ENCODE measurements around the gene IL12RB1. TPM values are rescaled to one million over a fixed set of nuclear protein-coding genes. Genes with fewer than 3 reads are reported as not detected.
"Not testable (repeated sequence)": the region's sequence is repeated elsewhere in the genome, so short reads cannot be mapped to it uniquely, and the experiment has no call there.

Gene IL12RB1
- total RNA-seq, 2 experiments from 2014 or later: 69.9 to 76.2 TPM

- CTCF ChIA-PET: interaction anchor here (1.0 to 5.9 kb wide), 9 partner anchors 9 to 102 kb away, joined by 4 to 84 read pairs (median 12); partner anchors contain the start of genes IL12RB1, MAST3, MPV17L2 and PIK3R2
- peak overlapping the region; percentile 55 for H3K4me3 Mint-ChIP-seq
- ATAC-seq (no peak), DNase-seq (no peak)
- H3K27me3 Mint-ChIP-seq: no peaks in the 10 kb centered on the region
- H3K36me3 Mint-ChIP-seq: peaks cover 2% of the 10 kb centered on the region
- no peaks in the 10 kb centered on the region for H3K9me3 Mint-ChIP-seq (ENCODE audit: low read depth)
- H3K4me1 Mint-ChIP-seq: peaks cover 28% of the 10 kb centered on the region
- no peak overlapping the region for H3K27ac Mint-ChIP-seq
Measured at GRCh38 chr19:18109341-18109732, 22.6 kb upstream of the IL12RB1 start.

- no peak for ATAC-seq
- Mint-ChIP-seq H3K36me3 (peaks cover 2% of the 10 kb centered on the region), H3K4me3 (peak overlapping the region; percentile 55), H3K27ac (peak overlapping the region; percentile 7), H3K27me3 (no peaks in the 10 kb centered on the region), H3K9me3 (ENCODE audit: low read depth) (no peaks in the 10 kb centered on the region), H3K4me1 (peaks cover 30% of the 10 kb centered on the region)
- CTCF ChIA-PET: interaction anchor here (1.0 to 5.9 kb wide), 8 partner anchors 9 to 102 kb away, joined by 3 to 84 read pairs (median 10); partner anchors contain the start of genes IL12RB1, MAST3, MPV17L2 and PIK3R2
- DNase-seq: no peak
Measured at GRCh38 chr19:18108897-18109296, 22.2 kb upstream of the IL12RB1 start.

GRCh38 chr19:18107235-18107634, 20.5 kb upstream of the IL12RB1 start:
- CTCF ChIA-PET: no interaction called here
- no peak overlapping the region for H3K4me3 Mint-ChIP-seq
- DNase-seq: no peak

GRCh38 chr19:18105259-18105658, 18.5 kb upstream of the IL12RB1 start:
- H3K4me1 Mint-ChIP-seq: peaks cover 20% of the 10 kb centered on the region
- DNase-seq; H3K9me3 Mint-ChIP-seq (ENCODE audit: low read depth); H3K27ac Mint-ChIP-seq; H3K4me3 Mint-ChIP-seq; ATAC-seq; H3K36me3 Mint-ChIP-seq; H3K27me3 Mint-ChIP-seq: not testable (repeated sequence)
- CTCF ChIA-PET: interaction anchor here (1.4 to 2.1 kb wide), 4 partner anchors 8 to 62 kb away, joined by 3 to 11 read pairs (median 4); no protein-coding TSS in a partner anchor

More at GRCh38 chr19:18107235-18107634, 20.5 kb upstream of the IL12RB1 start:
- Mint-ChIP-seq H3K27ac (no peak overlapping the region), H3K27me3 (no peaks in the 10 kb centered on the region), H3K36me3 (peaks cover 2% of the 10 kb centered on the region), H3K4me1 (peaks cover 28% of the 10 kb centered on the region), H3K9me3 (ENCODE audit: low read depth) (no peaks in the 10 kb centered on the region)
- no peak for ATAC-seq

GRCh38 chr19:18104793-18105131, 18.0 kb upstream of the IL12RB1 start:
- DNase-seq: no peak
- ATAC-seq: no peak
- Mint-ChIP-seq H3K36me3 (no peaks in the 10 kb centered on the region), H3K4me1 (peaks cover 21% of the 10 kb centered on the region), H3K27ac (no peak overlapping the region), H3K27me3 (no peaks in the 10 kb centered on the region), H3K4me3 (peak overlapping the region; percentile 69), H3K9me3 (ENCODE audit: low read depth) (no peaks in the 10 kb centered on the region)
- CTCF ChIA-PET: interaction anchor here (1.6 to 2.1 kb wide), 3 partner anchors 9 to 56 kb away, joined by 3 to 11 read pairs (median 5); no protein-coding TSS in a partner anchor

- ATAC-seq: no peak
- H3K27ac Mint-ChIP-seq: no peak overlapping the region
- H3K4me1 Mint-ChIP-seq: peaks cover 28% of the 10 kb centered on the region
- H3K36me3 Mint-ChIP-seq: no peaks in the 10 kb centered on the region
- no peaks in the 10 kb centered on the region for H3K27me3 Mint-ChIP-seq
- no peak for DNase-seq
- H3K4me3 Mint-ChIP-seq: no peak overlapping the region
- H3K9me3 Mint-ChIP-seq (ENCODE audit: low read depth): no peaks in the 10 kb centered on the region
- CTCF ChIA-PET: interaction anchor here (1.0 to 2.7 kb wide), 4 partner anchors 9 to 67 kb away, joined by 3 to 20 read pairs (median 4); partner anchors contain the start of gene PIK3R2
Measured at GRCh38 chr19:18102916-18103542, 16.3 kb upstream of the IL12RB1 start.

- Mint-ChIP-seq H3K27me3 (no peaks in the 10 kb centered on the region), H3K27ac (no peak overlapping the region), H3K9me3 (ENCODE audit: low read depth) (no peaks in the 10 kb centered on the region), H3K4me1 (peaks cover 33% of the 10 kb centered on the region), H3K36me3 (no peaks in the 10 kb centered on the region), H3K4me3 (no peak overlapping the region)
- no peak for DNase-seq
- CTCF ChIA-PET: interaction anchor here (2.7 kb wide), 1 partner anchor 11 kb away, joined by 20 read pairs; no protein-coding TSS in a partner anchor
- no peak for ATAC-seq
Measured at GRCh38 chr19:18101268-18101667, 14.5 kb upstream of the IL12RB1 start.

- no peak overlapping the region for H3K4me3 Mint-ChIP-seq
- H3K27me3 Mint-ChIP-seq: no peaks in the 10 kb centered on the region
- peaks cover 34% of the 10 kb centered on the region for H3K4me1 Mint-ChIP-seq
- DNase-seq (no peak), ATAC-seq (no peak)
- no peaks in the 10 kb centered on the region for H3K9me3 Mint-ChIP-seq (ENCODE audit: low read depth)
- no peak overlapping the region for H3K27ac Mint-ChIP-seq
- H3K36me3 Mint-ChIP-seq: no peaks in the 10 kb centered on the region
- CTCF ChIA-PET: interaction anchor here (2.7 to 3.6 kb wide), 2 partner anchors 12 kb away, joined by 16 to 20 read pairs; no protein-coding TSS in a partner anchor
Measured at GRCh38 chr19:18100710-18101109, 14.0 kb upstream of the IL12RB1 start.

GRCh38 chr19:18099623-18099995, 12.9 kb upstream of the IL12RB1 start:
- Mint-ChIP-seq H3K36me3 (no peaks in the 10 kb centered on the region), H3K4me3 (peak overlapping the region; percentile 78), H3K27ac (no peak overlapping the region), H3K9me3 (ENCODE audit: low read depth) (no peaks in the 10 kb centered on the region), H3K4me1 (peaks cover 33% of the 10 kb centered on the region), H3K27me3 (no peaks in the 10 kb centered on the region)
- CTCF ChIA-PET: interaction anchor here (0.8 to 3.6 kb wide), 5 partner anchors 8 to 68 kb away, joined by 3 to 16 read pairs (median 9); no protein-coding TSS in a partner anchor
- no peak for ATAC-seq
- no peak for DNase-seq

GRCh38 chr19:18098891-18099622, 12.3 kb upstream of the IL12RB1 start:
- Mint-ChIP-seq H3K27me3 (no peaks in the 10 kb centered on the region), H3K36me3 (no peaks in the 10 kb centered on the region), H3K4me1 (peaks cover 28% of the 10 kb centered on the region), H3K9me3 (ENCODE audit: low read depth) (no peaks in the 10 kb centered on the region), H3K27ac (no peak overlapping the region), H3K4me3 (peak overlapping the region; percentile 78)
- CTCF ChIA-PET: interaction anchor here (0.6 to 3.6 kb wide), 7 partner anchors 10 to 152 kb away, joined by 3 to 16 read pairs (median 9); no protein-coding TSS in a partner anchor
- peak; percentile 63 for DNase-seq
- peak; percentile 16 for ATAC-seq

- H3K4me3 Mint-ChIP-seq: peak overlapping the region; percentile 78
- no peaks in the 10 kb centered on the region for H3K36me3 Mint-ChIP-seq
- H3K27ac Mint-ChIP-seq: no peak overlapping the region
- no peaks in the 10 kb centered on the region for H3K27me3 Mint-ChIP-seq
- ATAC-seq (no peak), DNase-seq (no peak)
- peaks cover 30% of the 10 kb centered on the region for H3K4me1 Mint-ChIP-seq
- CTCF ChIA-PET: interaction anchor here (0.6 to 3.6 kb wide), 11 partner anchors 9 to 181 kb away, joined by 3 to 16 read pairs (median 4); partner anchors contain the start of gene IL12RB1
- H3K9me3 Mint-ChIP-seq (ENCODE audit: low read depth): no peaks in the 10 kb centered on the region
Measured at GRCh38 chr19:18097993-18098890, 11.5 kb upstream of the IL12RB1 start.

- Mint-ChIP-seq H3K36me3 (no peaks in the 10 kb centered on the region), H3K4me1 (peaks cover 37% of the 10 kb centered on the region), H3K9me3 (ENCODE audit: low read depth) (no peaks in the 10 kb centered on the region), H3K27ac (no peak within 1 kb of the TSS), H3K4me3 (peak within 1 kb of the TSS; percentile 78), H3K27me3 (no peaks in the 10 kb centered on the region)
- ATAC-seq: peak; percentile 98
- peak; percentile 95 for DNase-seq
- CTCF ChIA-PET: interaction anchor here (0.7 to 3.6 kb wide), 9 partner anchors 9 to 182 kb away, joined by 3 to 16 read pairs (median 5); partner anchors contain the start of gene IL12RB1
Measured at GRCh38 chr19:18097217-18097992, 10.7 kb upstream of the IL12RB1 start, which contains the start of gene MAST3. MAST3 (plus strand) TSS chr19:18097778; CDS start chr19:18097793, 15 bp downstream.
